B cell (primary cell): ENCODE data around the gene FAM8A1. TPM values are rescaled to one million over a fixed set of nuclear protein-coding genes. Genes with fewer than 3 reads are reported as not detected.

Experiments
- ATAC-seq: fragments of 200-7000 bp; cut with Tn5 transposase; one replicate; pipeline ENCODE4 v1.10.0; 2021; ENCODE audit warnings: low read depth, mild to moderate bottlenecking, moderate number of reproducible peaks, moderate library complexity
- CTCF ChIA-PET: fragments of 350-600 bp; sonication (Branson Sonifier 250); formaldehyde crosslinking; loops from one replicate; lab custom pipeline; 2021; ENCODE audit warnings: antibody characterized with exemption, inconsistent platforms; lab: Charles Lee
- POLR2A ChIA-PET: fragments of 350-600 bp; sonication (Branson Sonifier 250); formaldehyde crosslinking; loops from one replicate; lab custom pipeline; 2021; ENCODE audit warnings: antibody characterized with exemption; lab: Charles Lee
- DNase-seq: peaks from one replicate; pipeline ENCODE4 v3.0.0; 2013
- H2AFZ ChIP-seq: 2 replicates; pipeline ENCODE4 v1.6.1; 2012; ENCODE audit warnings: mild to moderate bottlenecking, low read depth, low read length; ENCODE audit not compliant: insufficient read depth, poor library complexity, severe bottlenecking
- H3K27ac ChIP-seq, 2 donors: 1 replicate in 1 of 2; 2 replicates in 1 of 2; pipeline ENCODE4 v1.5.1; 2012 to 2013; ENCODE audit warnings: low read length in 2 of 2, mild to moderate bottlenecking in 2 of 2, moderate library complexity in 1 of 2
- H3K27me3 ChIP-seq, 4 experiments: fragments of 200-600 bp in 1 of 4; sonication (generic) in 1 of 4; replicated peaks in 1 of 4; 1 replicate in 2 of 4; 2 replicates in 2 of 4; pipeline versions ENCODE4 v1.6.1 to v1.7.0; 2013 to 2016; ENCODE audit warnings: low read length in 3 of 4, mild to moderate bottlenecking in 2 of 4, mixed read lengths in 1 of 4, moderate library complexity in 1 of 4; ENCODE audit not compliant: insufficient read depth in 4 of 4, control insufficient read depth in 3 of 4; ENCODE audit errors: control extremely low read depth in 1 of 4
- H3K36me3 ChIP-seq, 2 experiments: replicated peaks in 1 of 2; 1 replicate in 1 of 2; 2 replicates in 1 of 2; pipeline versions ENCODE4 v1.6.1 to v1.7.1; 2013; ENCODE audit warnings: low read length in 1 of 2; ENCODE audit not compliant: insufficient read depth in 2 of 2, control insufficient read depth in 1 of 2; ENCODE audit errors: control extremely low read depth in 1 of 2, extremely low read depth in 1 of 2
- H3K4me1 ChIP-seq, 2 donors: fragments of 200-600 bp in 1 of 2; sonication (generic) in 1 of 2; 1 replicate in 1 of 2; 2 replicates in 1 of 2; pipeline versions ENCODE4 v1.5.1 to v1.6.1; 2013 to 2017; ENCODE audit warnings: low read length in 2 of 2; ENCODE audit not compliant: control insufficient read depth in 2 of 2, insufficient read depth in 2 of 2
- H3K4me2 ChIP-seq: replicated peaks from 2 replicates; pipeline ENCODE3; 2012; ENCODE audit warnings: mild to moderate bottlenecking, low read depth, low read length; ENCODE audit not compliant: poor library complexity, severe bottlenecking
- H3K4me3 ChIP-seq, 5 experiments: fragments of 200-600 bp in 1 of 5; sonication (generic) in 1 of 5; 1 replicate in 3 of 5; 2 replicates in 2 of 5; pipeline versions ENCODE4 v1.5.1 to v1.7.0; 2011 to 2016; ENCODE audit warnings: low read length in 4 of 5, mild to moderate bottlenecking in 4 of 5, low read depth in 2 of 5, control low read depth in 1 of 5, moderate library complexity in 1 of 5; ENCODE audit not compliant: insufficient read depth in 1 of 5; ENCODE audit errors: control extremely low read depth in 1 of 5, extremely low read depth in 1 of 5
- H3K79me2 ChIP-seq: fragments of 200-600 bp; sonication (generic); one replicate; pipeline ENCODE4 v1.6.0; 2016; ENCODE audit warnings: low read length; ENCODE audit not compliant: control insufficient read depth, insufficient read depth
- H3K9ac ChIP-seq: fragments of 200-600 bp; sonication (generic); 2 replicates; pipeline ENCODE4 v1.6.1; 2017; ENCODE audit warnings: mild to moderate bottlenecking, low read length, moderate library complexity
- H3K9me3 ChIP-seq, 3 donors: one replicate each; pipeline versions ENCODE4 v1.6.1 to v1.7.1; 2013; ENCODE audit warnings: low read length in 2 of 3; ENCODE audit not compliant: control insufficient read depth in 2 of 3, insufficient read depth in 1 of 3; ENCODE audit errors: control extremely low read depth in 1 of 3
- H4K20me1 ChIP-seq: 2 replicates; pipeline ENCODE4 v1.6.0; 2012; ENCODE audit warnings: mild to moderate bottlenecking, low read length; ENCODE audit not compliant: insufficient read depth, control insufficient read depth, poor library complexity, severe bottlenecking
- H3K27ac Mint-ChIP-seq: one replicate; pipeline ENCODE4 v1.8.0; 2021; ENCODE audit warnings: mixed read lengths
- H3K27me3 Mint-ChIP-seq: one replicate; pipeline ENCODE4 v1.8.0; 2021; ENCODE audit warnings: mixed read lengths
- H3K4me1 Mint-ChIP-seq: one replicate; pipeline ENCODE4 v1.8.0; 2021; ENCODE audit warnings: mixed read lengths
- H3K4me3 Mint-ChIP-seq: one replicate; pipeline ENCODE4 v1.8.0; 2021; ENCODE audit warnings: mixed read lengths
- H3K9me3 Mint-ChIP-seq: one replicate; pipeline ENCODE4 v1.8.0; 2022; ENCODE audit warnings: mixed read lengths; ENCODE audit not compliant: insufficient read depth
- CTCF ChIP-seq: fragments of 200-600 bp; IDR thresholded peaks from one replicate; pipeline ENCODE4 v1.8.0; 2022; ENCODE audit warnings: antibody characterized with exemption, mild to moderate bottlenecking
- EZH2 ChIP-seq: IDR thresholded peaks from 2 replicates; pipeline ENCODE4 v1.6.1; 2012; ENCODE audit warnings: borderline replicate concordance, low read depth, mild to moderate bottlenecking, moderate library complexity, low read length; ENCODE audit not compliant: insufficient read depth, poor library complexity, severe bottlenecking
- WGBS: methylation state at CpG from one replicate; pipeline ENCODE4 v1.1.5; 2013; ENCODE audit warnings: missing lambda C conversion rate; ENCODE audit not compliant: insufficient coverage; 5-methylcytosine and 5-hydroxymethylcytosine counted together
- intact Hi-C: fragments of 100-400 bp; cut with micrococcal nuclease; formaldehyde crosslinking; loops from one replicate; pipeline ENCODE4 v1.10.0; 2022
- polyA plus RNA-seq: library from polyadenylated mRNA; depleted of rRNA; stranded (reverse); fragments of >200 nt; gene quantifications from 2 replicates; pipeline ENCODE4 v1.2.3, GENCODE V29; 2012
- total RNA-seq, 2 donors: library from RNA; stranded (reverse); fragments of 120-200 nt in 1 of 2; gene quantifications; 1 replicate in 1 of 2; 2 replicates in 1 of 2; pipeline versions ENCODE4 v1.2.3 to v1.2.4, GENCODE V29; 2013 to 2022

Gene FAM8A1
- total and polyA plus RNA-seq, 2 donors (not counting 1 experiment from before 2014, with no cell fraction given): 4.6 to 7.0 TPM

GRCh38 chr6:17624396-17624795, 24.3 kb downstream of the FAM8A1 start:
- no CpG with 5 or more reads among the region's 1 CpG for WGBS
- H3K27me3 Mint-ChIP-seq: no peaks in the 10 kb centered on the region
- H3K4me3 Mint-ChIP-seq: no peak overlapping the region
- H3K4me1 Mint-ChIP-seq: peaks cover 28% of the 10 kb centered on the region
- no peaks in the 10 kb centered on the region for H3K9me3 Mint-ChIP-seq
- H3K27ac ChIP-seq: no peak overlapping the region
- peak overlapping the region; percentile 37 for H3K27ac Mint-ChIP-seq
- CTCF ChIA-PET: no interaction called here
- no peak for DNase-seq
- H4K20me1 ChIP-seq: peaks cover 24% of the 10 kb centered on the region
- POLR2A ChIA-PET: no interaction called here
- H3K4me3 ChIP-seq: no peak overlapping the region
- peaks cover 15% of the 10 kb centered on the region for H3K79me2 ChIP-seq
- TF ChIP-seq CTCF (no peak), EZH2 (no peak)
- H2AFZ ChIP-seq: no peak overlapping the region
- no peaks in the 10 kb centered on the region for H3K9me3 ChIP-seq
- H3K9ac ChIP-seq: no peak overlapping the region
- ATAC-seq: no peak
- H3K27me3 ChIP-seq: no peaks in the 10 kb centered on the region
- H3K4me1 ChIP-seq: peaks cover 13 to 17% of the 10 kb centered on the region in 2 donors
- no peak overlapping the region for H3K4me2 ChIP-seq
- H3K36me3 ChIP-seq: peaks cover 2 to 58% of the 10 kb centered on the region in 2 experiments
- intact Hi-C loops: no loop called here

- intact Hi-C loops: no loop called here
- WGBS: no CpG with 5 or more reads among the region's 1 CpG
- no peaks in the 10 kb centered on the region for H3K9me3 Mint-ChIP-seq
Measured at GRCh38 chr6:17628873-17629272, 28.8 kb downstream of the FAM8A1 start.

More at GRCh38 chr6:17628873-17629272, 28.8 kb downstream of the FAM8A1 start:
- peaks cover 35% of the 10 kb centered on the region for H3K4me1 Mint-ChIP-seq
- H3K4me3 ChIP-seq: no peak overlapping the region
- H3K9me3 ChIP-seq: no peaks in the 10 kb centered on the region
- no peak overlapping the region for H2AFZ ChIP-seq
- TF ChIP-seq EZH2 (no peak), CTCF (no peak)
- H3K27me3 Mint-ChIP-seq: no peaks in the 10 kb centered on the region
- H3K4me2 ChIP-seq: peak overlapping the region; percentile 3
- peak overlapping the region; percentile 6 for H3K9ac ChIP-seq
- no peak for ATAC-seq
- ChIA-PET CTCF (interaction anchor here (1.2 kb wide), 1 partner anchor 73 kb away, joined by 3 read pairs; no protein-coding TSS in a partner anchor), POLR2A (no interaction called here)
- H4K20me1 ChIP-seq: peaks cover 9% of the 10 kb centered on the region
- DNase-seq: peak; percentile 19
- H3K4me1 ChIP-seq: peaks cover 6 to 15% of the 10 kb centered on the region in 2 donors
- H3K36me3 ChIP-seq: peaks cover 2 to 64% of the 10 kb centered on the region in 2 experiments
- peak overlapping the region in 1 of 2 donors; percentile 12 for H3K27ac ChIP-seq
- H3K4me3 Mint-ChIP-seq: no peak overlapping the region
- peak overlapping the region; percentile 70 for H3K27ac Mint-ChIP-seq
- peaks cover 3% of the 10 kb centered on the region for H3K79me2 ChIP-seq
- H3K27me3 ChIP-seq: no peaks in the 10 kb centered on the region
